ENCODE measurements around the gene COPZ1. TPM values are rescaled to one million over a fixed set of nuclear protein-coding genes. Genes with fewer than 3 reads are reported as not detected.

Gene COPZ1
- total and polyA plus RNA-seq, 9 of the 15 experiments (the other 6 are each of a cell fraction or from before 2014, with no cell fraction given) = 137 to 487 (median 233) TPM

DNA sequence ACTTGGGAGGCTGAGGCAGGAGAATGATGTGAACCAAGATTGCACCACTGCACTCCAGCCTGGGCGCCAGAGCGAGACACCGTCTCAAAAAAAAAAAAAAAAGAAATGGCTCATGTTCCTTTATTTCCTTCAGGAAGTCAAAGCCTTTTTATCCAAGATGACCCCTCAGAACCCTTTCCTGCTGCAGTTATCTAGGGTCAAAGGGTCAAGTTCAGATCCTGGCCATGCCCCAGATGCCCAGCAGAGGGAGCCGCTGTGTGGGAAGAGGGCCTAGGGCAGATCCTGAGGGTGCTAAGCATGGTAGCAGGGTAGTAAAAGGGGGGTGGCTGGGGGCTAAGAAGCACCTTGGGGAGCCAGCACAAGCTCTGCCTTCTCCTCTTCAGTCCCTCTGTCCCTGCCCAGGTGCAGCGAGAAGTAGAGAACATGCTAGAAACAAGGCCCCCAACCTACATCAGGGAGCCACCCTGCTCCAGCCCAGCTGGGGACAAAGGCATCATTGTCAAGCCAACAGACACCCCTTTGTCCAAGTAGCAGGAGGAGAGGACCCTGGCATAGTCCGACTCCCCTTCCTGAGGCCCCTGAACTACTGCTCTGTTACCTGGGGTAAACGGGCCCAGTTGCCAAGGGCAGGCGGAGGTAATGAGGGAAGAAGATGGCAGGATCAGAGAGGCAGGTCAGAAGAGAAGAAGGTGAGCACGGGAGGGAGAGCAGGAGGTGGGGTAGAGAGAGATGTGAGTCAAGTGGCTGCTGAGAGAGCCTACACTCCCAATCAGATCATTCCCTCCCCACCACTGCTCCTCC lies 30.6 kb upstream of the COPZ1 start (continued):
- TF ChIP-seq, protein P1, sequence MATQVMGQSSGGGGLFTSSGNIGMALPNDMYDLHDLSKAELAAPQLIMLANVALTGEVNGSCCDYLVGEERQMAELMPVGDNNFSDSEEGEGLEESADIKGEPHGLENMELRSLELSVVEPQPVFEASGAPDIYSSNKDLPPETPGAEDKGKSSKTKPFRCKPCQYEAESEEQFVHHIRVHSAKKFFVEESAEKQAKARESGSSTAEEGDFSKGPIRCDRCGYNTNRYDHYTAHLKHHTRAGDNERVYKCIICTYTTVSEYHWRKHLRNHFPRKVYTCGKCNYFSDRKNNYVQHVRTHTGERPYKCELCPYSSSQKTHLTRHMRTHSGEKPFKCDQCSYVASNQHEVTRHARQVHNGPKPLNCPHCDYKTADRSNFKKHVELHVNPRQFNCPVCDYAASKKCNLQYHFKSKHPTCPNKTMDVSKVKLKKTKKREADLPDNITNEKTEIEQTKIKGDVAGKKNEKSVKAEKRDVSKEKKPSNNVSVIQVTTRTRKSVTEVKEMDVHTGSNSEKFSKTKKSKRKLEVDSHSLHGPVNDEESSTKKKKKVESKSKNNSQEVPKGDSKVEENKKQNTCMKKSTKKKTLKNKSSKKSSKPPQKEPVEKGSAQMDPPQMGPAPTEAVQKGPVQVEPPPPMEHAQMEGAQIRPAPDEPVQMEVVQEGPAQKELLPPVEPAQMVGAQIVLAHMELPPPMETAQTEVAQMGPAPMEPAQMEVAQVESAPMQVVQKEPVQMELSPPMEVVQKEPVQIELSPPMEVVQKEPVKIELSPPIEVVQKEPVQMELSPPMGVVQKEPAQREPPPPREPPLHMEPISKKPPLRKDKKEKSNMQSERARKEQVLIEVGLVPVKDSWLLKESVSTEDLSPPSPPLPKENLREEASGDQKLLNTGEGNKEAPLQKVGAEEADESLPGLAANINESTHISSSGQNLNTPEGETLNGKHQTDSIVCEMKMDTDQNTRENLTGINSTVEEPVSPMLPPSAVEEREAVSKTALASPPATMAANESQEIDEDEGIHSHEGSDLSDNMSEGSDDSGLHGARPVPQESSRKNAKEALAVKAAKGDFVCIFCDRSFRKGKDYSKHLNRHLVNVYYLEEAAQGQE (IDR thresholded peaks at IDR 0.05; ENCODE audit: borderline replicate concordance) = peak; percentile 88
- TF ChIP-seq, protein P1 (CRISPR knock-in tag; IDR thresholded peaks at IDR 0.05; ENCODE audit: low read depth) = peak; percentile 75; the same call in 1 of the 2 replicates
- TF ChIP-seq ZNF217 (CRISPR knock-in tag; IDR thresholded peaks at IDR 0.05) (no peak), ATF1 (CRISPR knock-in tag; IDR thresholded peaks at IDR 0.05) (no peak), ATF1 (tag; IDR thresholded peaks at IDR 0.05) (peak; percentile 46; the same call in 1 of the 2 replicates), HDAC2 (IDR thresholded peaks at IDR 0.05) (no peak; the same call in 1 of the 2 replicates), ZFP1 (CRISPR knock-in tag; IDR thresholded peaks at IDR 0.05) (peak; percentile 32; the same call in 1 of the 2 replicates), ZFPM2 (CRISPR knock-in tag; IDR thresholded peaks at IDR 0.05) (no peak), SMAD3 (CRISPR knock-in tag; conservative IDR thresholded peaks at IDR 0.05) (peak; percentile 44; the same call in 1 of the 2 replicates), DDX20 (tag; IDR thresholded peaks at IDR 0.05; ENCODE audit: low read depth) (no peak)
- TF ChIP-seq, protein P2, sequence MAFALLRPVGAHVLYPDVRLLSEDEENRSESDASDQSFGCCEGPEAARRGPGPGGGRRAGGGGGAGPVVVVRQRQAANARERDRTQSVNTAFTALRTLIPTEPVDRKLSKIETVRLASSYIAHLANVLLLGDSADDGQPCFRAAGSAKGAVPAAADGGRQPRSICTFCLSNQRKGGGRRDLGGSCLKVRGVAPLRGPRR (CRISPR knock-in tag; IDR thresholded peaks at IDR 0.05) = no peak
- TF ChIP-seq, protein P3, sequence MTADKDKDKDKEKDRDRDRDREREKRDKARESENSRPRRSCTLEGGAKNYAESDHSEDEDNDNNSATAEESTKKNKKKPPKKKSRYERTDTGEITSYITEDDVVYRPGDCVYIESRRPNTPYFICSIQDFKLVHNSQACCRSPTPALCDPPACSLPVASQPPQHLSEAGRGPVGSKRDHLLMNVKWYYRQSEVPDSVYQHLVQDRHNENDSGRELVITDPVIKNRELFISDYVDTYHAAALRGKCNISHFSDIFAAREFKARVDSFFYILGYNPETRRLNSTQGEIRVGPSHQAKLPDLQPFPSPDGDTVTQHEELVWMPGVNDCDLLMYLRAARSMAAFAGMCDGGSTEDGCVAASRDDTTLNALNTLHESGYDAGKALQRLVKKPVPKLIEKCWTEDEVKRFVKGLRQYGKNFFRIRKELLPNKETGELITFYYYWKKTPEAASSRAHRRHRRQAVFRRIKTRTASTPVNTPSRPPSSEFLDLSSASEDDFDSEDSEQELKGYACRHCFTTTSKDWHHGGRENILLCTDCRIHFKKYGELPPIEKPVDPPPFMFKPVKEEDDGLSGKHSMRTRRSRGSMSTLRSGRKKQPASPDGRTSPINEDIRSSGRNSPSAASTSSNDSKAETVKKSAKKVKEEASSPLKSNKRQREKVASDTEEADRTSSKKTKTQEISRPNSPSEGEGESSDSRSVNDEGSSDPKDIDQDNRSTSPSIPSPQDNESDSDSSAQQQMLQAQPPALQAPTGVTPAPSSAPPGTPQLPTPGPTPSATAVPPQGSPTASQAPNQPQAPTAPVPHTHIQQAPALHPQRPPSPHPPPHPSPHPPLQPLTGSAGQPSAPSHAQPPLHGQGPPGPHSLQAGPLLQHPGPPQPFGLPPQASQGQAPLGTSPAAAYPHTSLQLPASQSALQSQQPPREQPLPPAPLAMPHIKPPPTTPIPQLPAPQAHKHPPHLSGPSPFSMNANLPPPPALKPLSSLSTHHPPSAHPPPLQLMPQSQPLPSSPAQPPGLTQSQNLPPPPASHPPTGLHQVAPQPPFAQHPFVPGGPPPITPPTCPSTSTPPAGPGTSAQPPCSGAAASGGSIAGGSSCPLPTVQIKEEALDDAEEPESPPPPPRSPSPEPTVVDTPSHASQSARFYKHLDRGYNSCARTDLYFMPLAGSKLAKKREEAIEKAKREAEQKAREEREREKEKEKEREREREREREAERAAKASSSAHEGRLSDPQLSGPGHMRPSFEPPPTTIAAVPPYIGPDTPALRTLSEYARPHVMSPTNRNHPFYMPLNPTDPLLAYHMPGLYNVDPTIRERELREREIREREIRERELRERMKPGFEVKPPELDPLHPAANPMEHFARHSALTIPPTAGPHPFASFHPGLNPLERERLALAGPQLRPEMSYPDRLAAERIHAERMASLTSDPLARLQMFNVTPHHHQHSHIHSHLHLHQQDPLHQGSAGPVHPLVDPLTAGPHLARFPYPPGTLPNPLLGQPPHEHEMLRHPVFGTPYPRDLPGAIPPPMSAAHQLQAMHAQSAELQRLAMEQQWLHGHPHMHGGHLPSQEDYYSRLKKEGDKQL (CRISPR knock-in tag; IDR thresholded peaks at IDR 0.05; ENCODE audit: borderline replicate concordance) = no peak
- TF ChIP-seq, protein P4, sequence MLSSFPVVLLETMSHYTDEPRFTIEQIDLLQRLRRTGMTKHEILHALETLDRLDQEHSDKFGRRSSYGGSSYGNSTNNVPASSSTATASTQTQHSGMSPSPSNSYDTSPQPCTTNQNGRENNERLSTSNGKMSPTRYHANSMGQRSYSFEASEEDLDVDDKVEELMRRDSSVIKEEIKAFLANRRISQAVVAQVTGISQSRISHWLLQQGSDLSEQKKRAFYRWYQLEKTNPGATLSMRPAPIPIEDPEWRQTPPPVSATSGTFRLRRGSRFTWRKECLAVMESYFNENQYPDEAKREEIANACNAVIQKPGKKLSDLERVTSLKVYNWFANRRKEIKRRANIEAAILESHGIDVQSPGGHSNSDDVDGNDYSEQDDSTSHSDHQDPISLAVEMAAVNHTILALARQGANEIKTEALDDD (IDR thresholded peaks at IDR 0.05) = no peak; the same call in 1 of the 2 replicates
